Endothelial cell of hepatic sinusoid (primary cell): ENCODE measurements around the gene FBXO46.
"Not testable (repeated sequence)": the region's sequence is repeated elsewhere in the genome, so short reads cannot be mapped to it uniquely, and the experiment has no call there.

Experiments used
- in situ Hi-C: cut with HindIII; loops from 2 replicates; pipeline ENCODE4 v1.10.0; 2017; ENCODE audit warnings: low sequenced_read_pairs

FBXO46 gene

GRCh38 chr19:45733160-45733810 is 2.6 kb upstream of the FBXO46 start, which contains the start of gene MEIOSIN:
Gene MEIOSIN (plus strand): TSS chr19:45733439. CDS start chr19:45735377, 1,938 bp downstream.
- in situ Hi-C loops: loop anchor here (5.0 kb wide), 2 partner anchors 39 to 41 kb away; partner anchors contain the start of genes QPCTL and SNRPD2

- in situ Hi-C loops: loop anchor here (5.0 kb wide), 2 partner anchors 38 to 42 kb away; partner anchors contain the start of genes QPCTL and SNRPD2
Measured at GRCh38 chr19:45729800-45730290, 851 bp downstream of the FBXO46 start.

- in situ Hi-C loops: not testable (repeated sequence)
Measured at GRCh38 chr19:45728683-45729082, 2.0 kb downstream of the FBXO46 start.

DNA sequence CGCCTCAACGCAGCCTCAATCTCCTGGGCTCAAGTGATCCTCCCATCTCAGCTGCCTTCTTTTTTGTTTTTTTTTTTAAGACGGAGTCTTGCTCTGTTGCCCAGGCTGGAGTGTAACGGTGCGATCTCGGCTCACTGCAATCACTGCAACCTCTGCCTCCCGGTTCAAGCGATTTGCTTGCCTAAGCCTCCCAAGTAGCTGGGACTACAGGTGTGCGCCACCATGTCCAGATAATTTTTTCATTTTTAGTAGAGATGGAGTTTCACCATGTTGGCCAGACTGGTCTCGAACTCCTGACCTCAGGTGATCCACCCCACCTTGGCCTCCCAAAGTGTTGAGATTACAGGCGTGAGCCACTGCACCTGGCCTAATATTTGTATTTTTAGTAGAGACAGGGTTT is 10.6 kb downstream of the FBXO46 start:
- in situ Hi-C loops: not testable (repeated sequence)

DNA sequence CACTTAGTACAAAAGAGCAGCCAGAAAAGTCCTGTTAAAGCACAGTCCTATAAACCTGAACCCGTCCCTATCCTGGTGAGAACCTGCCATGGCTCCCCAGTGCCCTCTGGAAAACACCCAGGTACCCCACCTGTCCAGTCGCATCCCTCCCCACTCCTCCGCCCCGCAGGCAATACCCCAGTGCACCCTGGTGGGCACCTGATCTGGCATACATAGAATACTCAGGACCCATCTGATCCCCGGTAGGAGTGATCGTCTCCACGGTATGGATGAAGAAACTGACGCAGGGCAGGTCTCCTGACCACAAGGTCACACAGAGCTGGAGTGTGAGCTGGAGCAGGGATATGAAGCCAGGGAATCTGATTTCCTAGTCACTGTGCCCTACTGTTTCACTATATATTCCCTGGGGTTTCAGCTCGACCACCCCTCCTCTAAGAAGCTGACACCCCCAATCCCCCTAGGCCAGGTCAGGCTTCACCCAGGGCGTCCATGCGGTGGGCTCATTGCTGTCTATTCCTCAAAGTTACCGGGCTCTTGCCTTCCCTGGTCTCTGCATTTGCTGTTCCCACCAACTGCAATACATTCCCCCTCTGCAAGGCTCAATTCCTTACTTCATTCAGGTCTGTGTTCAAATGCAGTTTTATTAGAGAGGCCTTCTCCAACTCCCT is 12.6 kb downstream of the FBXO46 start:
- in situ Hi-C loops: no loop called here

DNA sequence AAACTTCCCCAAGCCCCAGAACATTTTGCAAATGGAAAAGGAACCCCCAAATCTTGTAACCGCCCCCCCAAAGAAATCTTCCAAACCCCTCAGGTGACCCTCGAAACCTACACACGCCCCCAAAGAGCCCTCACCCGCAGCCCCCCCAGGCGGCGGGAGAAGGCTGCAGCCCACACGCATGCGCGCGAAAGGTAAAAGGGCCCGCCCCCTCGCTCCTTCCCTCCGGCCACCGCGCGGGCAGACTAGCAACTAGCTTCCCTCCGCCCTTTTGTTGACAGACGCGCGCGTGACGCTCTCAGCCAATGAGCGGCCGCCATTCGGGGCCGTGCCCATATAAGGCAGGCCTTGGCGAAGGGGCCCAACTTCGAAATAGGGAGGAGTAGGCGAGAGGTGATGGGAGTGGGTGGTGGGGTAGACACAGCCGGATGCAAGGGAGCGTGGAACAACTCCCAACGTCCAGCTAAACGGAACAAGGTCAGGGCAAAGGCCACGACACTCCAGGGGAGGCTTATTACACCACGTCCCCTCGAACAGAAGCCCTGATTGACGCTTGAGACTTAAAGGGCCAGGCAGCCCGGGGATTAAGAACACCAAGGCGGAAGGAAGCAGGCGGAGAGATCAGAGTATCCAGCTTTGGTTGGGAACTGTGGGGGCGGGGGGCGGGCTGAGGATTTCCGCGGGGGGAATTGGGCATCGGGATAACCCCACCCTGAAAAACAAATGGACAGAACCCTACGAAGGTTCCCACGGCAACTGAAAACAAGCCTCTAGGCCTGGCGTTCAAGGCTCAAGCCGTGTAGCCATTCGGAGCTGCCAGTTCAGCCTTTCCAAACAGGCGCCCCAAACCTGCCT is 13.3 kb downstream of the FBXO46 start:
- in situ Hi-C loops: no loop called here

- in situ Hi-C loops: no loop called here
Measured at GRCh38 chr19:45716359-45717130, 14.2 kb downstream of the FBXO46 start.

DNA sequence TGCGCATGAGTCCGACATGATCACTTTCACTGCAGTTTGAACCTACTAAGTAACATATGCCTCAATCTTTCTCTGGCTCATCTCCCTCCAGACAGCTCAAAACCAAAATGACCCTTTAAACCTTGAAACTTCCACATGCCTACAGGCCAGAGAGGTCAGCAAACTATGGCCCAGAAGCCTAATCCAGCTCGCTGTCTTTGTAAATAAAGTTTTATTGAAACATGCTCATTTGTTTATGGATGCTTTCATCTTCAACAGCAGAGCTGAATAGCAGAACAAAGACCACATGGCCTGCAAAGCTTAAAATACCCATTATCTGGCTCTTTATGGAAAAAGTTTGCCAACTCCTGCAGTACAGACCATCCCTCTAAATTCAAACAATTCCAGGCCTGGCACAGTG is 15.6 kb downstream of the FBXO46 start:
- in situ Hi-C loops: no loop called here

- in situ Hi-C loops: no loop called here
Measured at GRCh38 chr19:45713141-45713540, 17.6 kb downstream of the FBXO46 start.

GRCh38 chr19:45712699-45713067 is 18.0 kb downstream of the FBXO46 start:
- in situ Hi-C loops: no loop called here

- in situ Hi-C loops: no loop called here
Measured at GRCh38 chr19:45711851-45712698, 18.6 kb downstream of the FBXO46 start.

- in situ Hi-C loops: no loop called here
Measured at GRCh38 chr19:45710356-45711130, 20.2 kb downstream of the FBXO46 start.

DNA sequence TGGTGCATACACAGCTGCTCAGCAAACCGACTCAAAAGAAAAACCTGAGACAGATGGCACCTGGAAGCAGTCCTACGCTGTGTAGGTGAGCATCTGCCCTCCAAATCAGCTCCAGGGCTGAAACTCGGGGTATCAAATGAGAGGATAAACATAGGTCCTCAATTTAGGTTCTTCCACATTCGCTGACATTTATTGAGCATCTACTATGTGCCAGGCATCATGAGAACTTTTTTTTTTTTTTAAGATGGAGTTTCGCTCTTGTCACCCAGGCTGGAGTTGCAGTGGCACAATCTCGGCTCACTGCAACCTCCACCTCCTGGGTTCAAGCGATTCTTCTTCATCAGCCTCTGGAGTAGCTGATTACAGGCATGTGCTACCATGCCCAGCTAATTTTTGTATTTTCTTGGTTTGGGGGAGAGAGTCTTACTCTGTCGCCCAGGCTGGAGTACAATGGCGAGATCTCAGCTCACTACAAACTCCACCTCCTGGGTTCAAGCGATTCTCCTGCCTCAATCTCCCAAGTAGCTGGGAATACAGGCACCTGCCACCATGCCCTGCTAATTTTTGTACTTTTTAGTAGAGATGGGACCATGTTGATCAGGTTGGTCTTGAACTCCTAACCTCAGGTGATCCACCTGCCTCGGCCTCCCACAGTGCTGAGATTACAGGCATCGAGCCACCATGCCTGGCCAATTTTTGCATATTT is 24.8 kb downstream of the FBXO46 start:
- in situ Hi-C loops: no loop called here

DNA sequence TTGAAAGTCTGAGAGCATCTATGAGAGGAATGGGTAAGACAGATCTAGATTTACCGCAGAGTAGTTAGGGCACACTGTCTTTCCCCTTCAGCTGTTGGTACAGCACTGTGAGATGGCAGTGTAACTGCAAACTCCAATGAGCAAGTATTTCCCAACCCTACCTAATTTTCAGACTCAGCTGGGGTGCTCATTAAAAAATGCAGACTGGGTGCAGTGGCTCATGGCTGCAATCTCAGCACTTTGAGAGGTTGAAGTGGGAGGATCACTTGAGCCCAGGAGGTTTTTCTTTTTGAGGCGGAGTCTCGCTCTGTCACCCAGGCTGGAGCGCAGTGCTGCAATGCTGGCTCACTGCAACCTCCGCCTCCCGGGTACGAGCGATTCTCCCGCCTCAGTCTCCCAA is 25.6 kb downstream of the FBXO46 start:
- in situ Hi-C loops: no loop called here

DNA sequence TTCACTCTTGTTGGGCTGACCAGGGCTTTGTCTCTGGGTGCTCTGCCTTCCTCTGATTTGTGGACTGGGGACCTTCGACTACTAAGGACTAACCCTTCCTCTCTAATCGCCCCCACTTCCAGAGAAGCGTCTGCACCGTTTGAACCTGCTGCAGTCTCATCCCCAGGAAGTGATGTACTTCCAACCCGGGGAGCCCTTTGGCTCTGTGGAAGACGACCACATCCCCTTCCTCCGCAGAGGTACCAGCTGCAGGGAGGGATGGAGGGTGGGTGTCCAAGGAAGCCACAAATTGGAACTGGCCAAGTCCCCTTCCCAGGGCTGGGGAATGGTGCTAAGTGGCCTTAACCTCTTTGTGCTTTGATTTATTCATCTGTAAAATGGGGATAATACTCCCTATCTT is 29.0 kb downstream of the FBXO46 start:
- in situ Hi-C loops: no loop called here

DNA sequence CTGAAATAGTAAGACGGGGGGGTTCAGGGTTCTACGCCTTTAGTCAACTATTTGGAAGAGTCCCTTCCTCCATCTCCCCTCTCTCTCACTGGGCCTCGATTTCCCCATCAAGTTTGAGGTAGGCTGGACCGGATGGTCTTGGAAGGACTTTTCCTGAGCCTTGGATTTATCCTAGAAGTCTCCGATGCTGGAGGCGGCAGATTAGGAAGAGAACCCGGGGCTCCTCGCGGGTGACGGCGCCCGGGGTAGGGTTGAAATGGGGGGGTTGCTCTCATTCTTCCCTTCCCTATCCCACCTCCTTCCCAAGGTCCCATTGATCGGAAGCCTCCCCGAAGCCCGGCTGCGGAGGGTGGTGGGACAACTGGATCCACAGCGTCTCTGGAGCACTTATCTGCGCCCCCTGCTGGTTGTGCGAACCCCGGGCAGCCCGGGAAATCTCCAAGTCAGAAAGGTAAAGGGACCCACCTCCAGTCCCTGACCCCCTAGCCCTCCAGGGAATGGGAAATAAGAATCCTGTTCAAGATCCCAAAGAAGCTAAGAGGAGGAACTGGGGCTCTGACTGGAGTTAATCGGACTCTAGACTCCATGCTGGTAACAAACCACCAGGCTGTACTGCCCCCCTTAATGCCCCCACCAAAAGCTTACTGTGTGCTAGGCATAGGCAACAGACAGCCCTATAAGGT is 37.4 kb downstream of the FBXO46 start:
- in situ Hi-C loops: loop anchor here (5.0 kb wide), 1 partner anchor 39 kb away; the partner anchor contains the start of genes FBXO46 and MEIOSIN
